Measurements from ENCODE around the gene ARSK. TPM values are rescaled to one million over a fixed set of nuclear protein-coding genes. Genes with fewer than 3 reads are reported as not detected.

The ARSK gene
- total and polyA plus RNA-seq, 2 of the 13 experiments (the other 11 are each of a cell fraction or from before 2014, with no cell fraction given) = 7.9 TPM

DNA sequence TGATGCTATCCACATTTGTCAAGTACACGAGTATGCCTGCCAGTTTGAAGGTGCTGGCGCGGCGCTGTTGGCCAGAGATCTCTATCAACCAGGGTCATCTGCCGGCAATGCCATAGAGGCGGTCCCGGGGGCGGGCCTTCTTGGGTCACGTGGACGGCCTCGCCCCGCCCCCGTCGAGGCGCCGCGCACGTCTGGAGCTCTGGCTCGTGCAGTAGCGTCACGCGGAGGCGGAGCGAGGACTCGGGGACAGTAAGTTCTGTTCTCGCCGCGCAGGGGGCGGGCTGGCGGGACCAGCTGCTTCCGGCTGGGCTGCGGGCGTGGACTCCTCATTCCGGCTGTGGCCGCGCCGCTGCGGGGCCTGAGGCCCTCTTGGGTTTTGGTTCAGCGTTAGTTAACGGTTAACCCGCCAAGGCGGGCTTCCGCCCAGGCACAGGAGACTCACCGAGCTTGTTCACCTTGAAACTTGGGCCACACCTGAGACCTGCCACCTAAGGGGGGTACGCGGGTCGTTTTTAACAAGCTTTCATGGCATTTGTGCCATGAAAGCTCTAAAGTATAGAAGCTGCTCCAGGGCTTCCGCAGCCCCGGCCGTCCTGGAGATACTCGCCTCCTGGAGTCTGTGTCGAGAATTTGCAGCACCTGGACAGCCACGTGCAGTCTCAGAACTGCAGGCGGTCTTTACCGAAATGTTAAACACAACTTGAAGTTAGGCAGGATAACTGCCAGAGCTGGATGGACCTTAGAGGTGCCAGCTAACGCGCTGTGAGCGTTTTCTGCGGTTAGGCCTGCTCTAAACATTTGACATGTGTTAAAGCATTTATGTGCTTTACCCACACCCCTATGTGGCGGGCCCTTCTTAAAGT is 91.9 kb downstream of the ARSK start, which contains the start of gene RFESD (continued):
- TF ChIP-seq, protein P1, sequence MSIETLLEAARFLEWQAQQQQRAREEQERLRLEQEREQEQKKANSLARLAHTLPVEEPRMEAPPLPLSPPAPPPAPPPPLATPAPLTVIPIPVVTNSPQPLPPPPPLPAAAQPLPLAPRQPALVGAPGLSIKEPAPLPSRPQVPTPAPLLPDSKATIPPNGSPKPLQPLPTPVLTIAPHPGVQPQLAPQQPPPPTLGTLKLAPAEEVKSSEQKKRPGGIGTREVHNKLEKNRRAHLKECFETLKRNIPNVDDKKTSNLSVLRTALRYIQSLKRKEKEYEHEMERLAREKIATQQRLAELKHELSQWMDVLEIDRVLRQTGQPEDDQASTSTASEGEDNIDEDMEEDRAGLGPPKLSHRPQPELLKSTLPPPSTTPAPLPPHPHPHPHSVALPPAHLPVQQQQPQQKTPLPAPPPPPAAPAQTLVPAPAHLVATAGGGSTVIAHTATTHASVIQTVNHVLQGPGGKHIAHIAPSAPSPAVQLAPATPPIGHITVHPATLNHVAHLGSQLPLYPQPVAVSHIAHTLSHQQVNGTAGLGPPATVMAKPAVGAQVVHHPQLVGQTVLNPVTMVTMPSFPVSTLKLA (IDR thresholded peaks at IDR 0.05) = peak; percentile 84
- peak; percentile 48; the same call in 1 of the 2 replicates for TF ChIP-seq TOE1 (CRISPR knock-in tag; IDR thresholded peaks at IDR 0.05)
- peak; percentile 79; the same call in 1 of the 2 replicates for TF ChIP-seq ZNF790 (CRISPR knock-in tag; IDR thresholded peaks at IDR 0.05; ENCODE audit: borderline replicate concordance)
- TF ChIP-seq KMT2A (CRISPR knock-in tag; IDR thresholded peaks at IDR 0.05) = peak; percentile 78; the same call in 1 of the 2 replicates
- 0 out of 2 replicates have a peak, but pooled peaks have one; percentile 46 for TF ChIP-seq ZNF589 (CRISPR knock-in tag; conservative IDR thresholded peaks at IDR 0.05)
- TF ChIP-seq, protein P2, sequence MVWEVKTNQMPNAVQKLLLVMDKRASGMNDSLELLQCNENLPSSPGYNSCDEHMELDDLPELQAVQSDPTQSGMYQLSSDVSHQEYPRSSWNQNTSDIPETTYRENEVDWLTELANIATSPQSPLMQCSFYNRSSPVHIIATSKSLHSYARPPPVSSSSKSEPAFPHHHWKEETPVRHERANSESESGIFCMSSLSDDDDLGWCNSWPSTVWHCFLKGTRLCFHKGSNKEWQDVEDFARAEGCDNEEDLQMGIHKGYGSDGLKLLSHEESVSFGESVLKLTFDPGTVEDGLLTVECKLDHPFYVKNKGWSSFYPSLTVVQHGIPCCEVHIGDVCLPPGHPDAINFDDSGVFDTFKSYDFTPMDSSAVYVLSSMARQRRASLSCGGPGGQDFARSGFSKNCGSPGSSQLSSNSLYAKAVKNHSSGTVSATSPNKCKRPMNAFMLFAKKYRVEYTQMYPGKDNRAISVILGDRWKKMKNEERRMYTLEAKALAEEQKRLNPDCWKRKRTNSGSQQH (CRISPR knock-in tag; IDR thresholded peaks at IDR 0.05; ENCODE audit: low read depth) = peak; percentile 45; the same call in 1 of the 2 replicates
- peak; percentile 98 for TF ChIP-seq POGZ (CRISPR knock-in tag; IDR thresholded peaks at IDR 0.05)
- TF ChIP-seq, protein P3, sequence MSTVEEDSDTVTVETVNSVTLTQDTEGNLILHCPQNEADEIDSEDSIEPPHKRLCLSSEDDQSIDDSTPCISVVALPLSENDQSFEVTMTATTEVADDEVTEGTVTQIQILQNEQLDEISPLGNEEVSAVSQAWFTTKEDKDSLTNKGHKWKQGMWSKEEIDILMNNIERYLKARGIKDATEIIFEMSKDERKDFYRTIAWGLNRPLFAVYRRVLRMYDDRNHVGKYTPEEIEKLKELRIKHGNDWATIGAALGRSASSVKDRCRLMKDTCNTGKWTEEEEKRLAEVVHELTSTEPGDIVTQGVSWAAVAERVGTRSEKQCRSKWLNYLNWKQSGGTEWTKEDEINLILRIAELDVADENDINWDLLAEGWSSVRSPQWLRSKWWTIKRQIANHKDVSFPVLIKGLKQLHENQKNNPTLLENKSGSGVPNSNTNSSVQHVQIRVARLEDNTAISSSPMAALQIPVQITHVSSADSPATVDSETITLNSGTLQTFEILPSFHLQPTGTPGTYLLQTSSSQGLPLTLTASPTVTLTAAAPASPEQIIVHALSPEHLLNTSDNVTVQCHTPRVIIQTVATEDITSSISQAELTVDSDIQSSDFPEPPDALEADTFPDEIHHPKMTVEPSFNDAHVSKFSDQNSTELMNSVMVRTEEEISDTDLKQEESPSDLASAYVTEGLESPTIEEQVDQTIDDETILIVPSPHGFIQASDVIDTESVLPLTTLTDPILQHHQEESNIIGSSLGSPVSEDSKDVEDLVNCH (CRISPR knock-in tag; IDR thresholded peaks at IDR 0.05) = no peak
- TF ChIP-seq ASH2L (IDR thresholded peaks at IDR 0.05; ENCODE audit: insufficient read length, low read depth, low read length) = peak; percentile 86
- no peak for TF ChIP-seq ZBTB42 (CRISPR knock-in tag; IDR thresholded peaks at IDR 0.05)
- TF ChIP-seq, protein P4, sequence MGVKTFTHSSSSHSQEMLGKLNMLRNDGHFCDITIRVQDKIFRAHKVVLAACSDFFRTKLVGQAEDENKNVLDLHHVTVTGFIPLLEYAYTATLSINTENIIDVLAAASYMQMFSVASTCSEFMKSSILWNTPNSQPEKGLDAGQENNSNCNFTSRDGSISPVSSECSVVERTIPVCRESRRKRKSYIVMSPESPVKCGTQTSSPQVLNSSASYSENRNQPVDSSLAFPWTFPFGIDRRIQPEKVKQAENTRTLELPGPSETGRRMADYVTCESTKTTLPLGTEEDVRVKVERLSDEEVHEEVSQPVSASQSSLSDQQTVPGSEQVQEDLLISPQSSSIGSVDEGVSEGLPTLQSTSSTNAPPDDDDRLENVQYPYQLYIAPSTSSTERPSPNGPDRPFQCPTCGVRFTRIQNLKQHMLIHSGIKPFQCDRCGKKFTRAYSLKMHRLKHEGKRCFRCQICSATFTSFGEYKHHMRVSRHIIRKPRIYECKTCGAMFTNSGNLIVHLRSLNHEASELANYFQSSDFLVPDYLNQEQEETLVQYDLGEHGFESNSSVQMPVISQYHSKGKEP (CRISPR knock-in tag; IDR thresholded peaks at IDR 0.05) = peak; percentile 50; the same call in 1 of the 2 replicates
- TF ChIP-seq, protein P5, sequence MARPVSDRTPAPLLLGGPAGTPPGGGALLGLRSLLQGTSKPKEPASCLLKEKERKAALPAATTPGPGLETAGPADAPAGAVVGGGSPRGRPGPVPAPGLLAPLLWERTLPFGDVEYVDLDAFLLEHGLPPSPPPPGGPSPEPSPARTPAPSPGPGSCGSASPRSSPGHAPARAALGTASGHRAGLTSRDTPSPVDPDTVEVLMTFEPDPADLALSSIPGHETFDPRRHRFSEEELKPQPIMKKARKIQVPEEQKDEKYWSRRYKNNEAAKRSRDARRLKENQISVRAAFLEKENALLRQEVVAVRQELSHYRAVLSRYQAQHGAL (CRISPR knock-in tag; IDR thresholded peaks at IDR 0.05; ENCODE audit: not compliant biosample characterization) = no peak
- TF ChIP-seq CENPX (CRISPR knock-in tag; IDR thresholded peaks at IDR 0.05) = no peak
- TF ChIP-seq FOXM1 (CRISPR knock-in tag; IDR thresholded peaks at IDR 0.05) = no peak
- TF ChIP-seq, protein P6, sequence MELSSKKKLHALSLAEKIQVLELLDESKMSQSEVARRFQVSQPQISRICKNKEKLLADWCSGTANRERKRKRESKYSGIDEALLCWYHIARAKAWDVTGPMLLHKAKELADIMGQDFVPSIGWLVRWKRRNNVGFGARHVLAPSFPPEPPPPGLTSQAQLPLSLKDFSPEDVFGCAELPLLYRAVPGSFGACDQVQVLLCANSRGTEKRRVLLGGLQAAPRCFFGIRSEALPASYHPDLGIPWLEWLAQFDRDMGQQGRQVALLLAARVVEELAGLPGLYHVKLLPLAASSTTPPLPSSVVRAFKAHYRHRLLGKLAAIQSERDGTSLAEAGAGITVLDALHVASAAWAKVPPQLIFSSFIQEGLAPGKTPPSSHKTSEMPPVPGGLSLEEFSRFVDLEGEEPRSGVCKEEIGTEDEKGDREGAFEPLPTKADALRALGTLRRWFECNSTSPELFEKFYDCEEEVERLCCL (CRISPR knock-in tag; IDR thresholded peaks at IDR 0.05; ENCODE audit: borderline replicate concordance) = no peak
- TF ChIP-seq, protein P7, sequence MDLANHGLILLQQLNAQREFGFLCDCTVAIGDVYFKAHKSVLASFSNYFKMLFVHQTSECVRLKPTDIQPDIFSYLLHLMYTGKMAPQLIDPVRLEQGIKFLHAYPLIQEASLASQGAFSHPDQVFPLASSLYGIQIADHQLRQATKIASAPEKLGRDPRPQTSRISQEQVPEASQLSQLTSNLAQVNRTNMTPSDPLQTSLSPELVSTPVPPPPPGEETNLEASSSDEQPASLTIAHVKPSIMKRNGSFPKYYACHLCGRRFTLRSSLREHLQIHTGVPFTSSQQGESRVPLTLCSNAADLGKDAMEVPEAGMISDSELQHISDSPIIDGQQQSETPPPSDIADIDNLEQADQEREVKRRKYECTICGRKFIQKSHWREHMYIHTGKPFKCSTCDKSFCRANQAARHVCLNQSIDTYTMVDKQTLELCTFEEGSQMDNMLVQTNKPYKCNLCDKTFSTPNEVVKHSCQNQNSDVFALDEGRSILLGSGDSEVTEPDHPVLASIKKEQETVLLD (CRISPR knock-in tag; IDR thresholded peaks at IDR 0.05; ENCODE audit: low read depth) = no peak

Data from HepG2 (cell line).